Keratinocyte (primary cell): ENCODE measurements around the gene NLGN2. TPM values are rescaled to one million over a fixed set of nuclear protein-coding genes. Genes with fewer than 3 reads are reported as not detected.

Experiments
- DNase-seq: peaks from one replicate; pipeline ENCODE4 v3.0.0-alpha.2; 2011; ENCODE audit warnings: low read depth, missing footprints, low spot score
- FAIRE-seq: peaks from 2 replicates; lab custom pipeline; 2011; peaks lifted over from hg19 to GRCh38; lab: Jason Lieb, UNC
- H2AFZ ChIP-seq: 2 replicates; pipeline ENCODE4 v1.6.0; 2012; ENCODE audit warnings: low read length, control low read depth, inconsistent platforms; ENCODE audit not compliant: control insufficient read depth
- H3K27ac ChIP-seq: 2 replicates; pipeline ENCODE4 v1.5.1; 2011; ENCODE audit warnings: low read length; ENCODE audit not compliant: control insufficient read depth, insufficient read depth
- H3K27me3 ChIP-seq: 3 replicates; pipeline ENCODE4 v1.6.0; 2011; ENCODE audit warnings: low read length; ENCODE audit not compliant: control insufficient read depth, insufficient read depth; ENCODE audit errors: extremely low read depth
- H3K36me3 ChIP-seq, 2 experiments: 2 replicates in 1 of 2; 3 replicates in 1 of 2; pipeline ENCODE4 v1.5.1; 2011; ENCODE audit warnings: low read length in 2 of 2, mild to moderate bottlenecking in 1 of 2; ENCODE audit not compliant: control insufficient read depth in 2 of 2, insufficient read depth in 2 of 2; ENCODE audit errors: extremely low read depth in 1 of 2
- H3K4me1 ChIP-seq: 3 replicates; pipeline ENCODE4 v1.5.1; 2011; ENCODE audit warnings: low read length; ENCODE audit not compliant: control insufficient read depth, insufficient read depth; ENCODE audit errors: extremely low read depth
- H3K4me2 ChIP-seq: 3 replicates; pipeline ENCODE4 v1.6.0; 2011; ENCODE audit warnings: low read depth, low read length; ENCODE audit not compliant: control insufficient read depth, insufficient read depth; ENCODE audit errors: extremely low read depth
- H3K4me3 ChIP-seq, 3 experiments: fragments of 200-600 bp in 1 of 3; sonication (generic) in 1 of 3; 2 replicates in 2 of 3; 3 replicates in 1 of 3; pipeline ENCODE4 v1.5.1; 2011 to 2016; ENCODE audit warnings: low read length in 3 of 3, mild to moderate bottlenecking in 3 of 3, control low read depth in 2 of 3, inconsistent platforms in 1 of 3, low read depth in 1 of 3, mixed read lengths in 1 of 3, mixed run types in 1 of 3, moderate library complexity in 1 of 3; ENCODE audit not compliant: control insufficient read depth in 2 of 3, insufficient read depth in 2 of 3; ENCODE audit errors: extremely low read depth in 1 of 3
- H3K79me2 ChIP-seq: 2 replicates; pipeline ENCODE4 v1.6.0; 2012; ENCODE audit warnings: low read length; ENCODE audit not compliant: control insufficient read depth, insufficient read depth
- H3K9ac ChIP-seq: 3 replicates; pipeline ENCODE4 v1.6.0; 2011; ENCODE audit warnings: low read length; ENCODE audit not compliant: control insufficient read depth, insufficient read depth; ENCODE audit errors: extremely low read depth
- H3K9me1 ChIP-seq: 3 replicates; pipeline ENCODE4 v1.6.0; 2011; ENCODE audit warnings: low read length; ENCODE audit not compliant: control insufficient read depth, insufficient read depth; ENCODE audit errors: extremely low read depth
- H3K9me3 ChIP-seq: 2 replicates; pipeline ENCODE4 v1.5.1; 2012; ENCODE audit warnings: low read depth, low read length; ENCODE audit not compliant: control insufficient read depth
- H4K20me1 ChIP-seq: 3 replicates; pipeline ENCODE4 v1.6.0; 2011; ENCODE audit warnings: low read length; ENCODE audit not compliant: control insufficient read depth, insufficient read depth; ENCODE audit errors: extremely low read depth
- EZH2 ChIP-seq: IDR thresholded peaks from one replicate; pipeline ENCODE4 v1.6.1; 2012; ENCODE audit warnings: inconsistent platforms, mild to moderate bottlenecking, low read length, moderate library complexity
- dilution Hi-C: fragments of 300-500 bp; cut with MboI; formaldehyde crosslinking; loops from one replicate; pipeline ENCODE4 v1.7.0; 2020; ENCODE audit warnings: low sequenced_read_pairs; ENCODE audit not compliant: extremely low pct_ligation_motif_present
- polyA plus RNA-seq, 5 experiments: library from polyadenylated mRNA; depleted of rRNA in 3 of 5; stranded (reverse) in 3 of 5; stranded (forward) in 1 of 5; unstranded in 1 of 5; fragments of >200 nt; gene quantifications; 1 replicate in 1 of 5; 2 replicates in 3 of 5; 3 replicates in 1 of 5; pipeline versions ENCODE4 v1.2.1 to v1.2.3, GENCODE V29; 2011 to 2012; ENCODE audit warnings: missing spikeins in 2 of 5, low read depth in 1 of 5, low replicate concordance in 1 of 5
- TF ChIP-seq, protein P1 (sequence below), 3 experiments: IDR thresholded peaks in 1 of 3; conservative IDR thresholded peaks in 1 of 3; optimal IDR thresholded peaks in 1 of 3; 2 replicates in 2 of 3; 3 replicates in 1 of 3; pipeline versions ENCODE3 to v1.5.1; 2011; ENCODE audit warnings: low read length in 3 of 3, mild to moderate bottlenecking in 3 of 3, moderate library complexity in 2 of 3, control low read depth in 1 of 3, inconsistent platforms in 1 of 3; ENCODE audit not compliant: insufficient read depth in 2 of 3; ENCODE audit errors: extremely low read depth in 1 of 3

Gene NLGN2
- polyA plus RNA-seq, 1 donor (not counting 4 experiments of a cell fraction or from before 2014, with no cell fraction given) = 2.5 TPM

DNA sequence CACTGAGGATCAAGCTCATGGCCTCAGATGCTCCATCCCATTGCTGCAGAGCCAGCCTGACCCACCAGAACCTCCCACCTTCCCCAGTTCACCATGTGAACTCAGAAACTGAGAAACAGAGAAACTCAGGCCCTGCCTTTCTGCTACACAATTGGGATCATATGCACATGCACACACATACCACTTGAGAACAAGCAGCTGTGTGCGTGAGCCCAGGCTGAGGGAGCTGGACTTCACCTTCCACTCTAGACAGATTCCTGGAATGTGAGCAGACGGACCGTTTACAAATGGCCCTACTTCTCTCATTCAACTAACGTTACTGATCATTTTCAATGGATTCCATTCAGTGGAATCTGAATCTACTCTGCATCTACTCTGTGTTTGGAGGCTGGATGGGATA, 16.0 kb downstream of the NLGN2 start:
- Histone ChIP-seq H2AFZ (no peak overlapping the region), H3K9ac (no peak overlapping the region), H3K9me3 (no peaks in the 10 kb centered on the region), H3K9me1 (no peaks in the 10 kb centered on the region), H4K20me1 (no peaks in the 10 kb centered on the region), H3K4me3 (no peak overlapping the region), H3K79me2 (no peaks in the 10 kb centered on the region), H3K4me1 (no peaks in the 10 kb centered on the region), H3K27ac (no peak overlapping the region), H3K4me2 (no peak overlapping the region), H3K36me3 (no peaks in the 10 kb centered on the region), H3K27me3 (no peaks in the 10 kb centered on the region)
- no peak for FAIRE-seq
- no peak for TF ChIP-seq EZH2
- TF ChIP-seq, protein P1, sequence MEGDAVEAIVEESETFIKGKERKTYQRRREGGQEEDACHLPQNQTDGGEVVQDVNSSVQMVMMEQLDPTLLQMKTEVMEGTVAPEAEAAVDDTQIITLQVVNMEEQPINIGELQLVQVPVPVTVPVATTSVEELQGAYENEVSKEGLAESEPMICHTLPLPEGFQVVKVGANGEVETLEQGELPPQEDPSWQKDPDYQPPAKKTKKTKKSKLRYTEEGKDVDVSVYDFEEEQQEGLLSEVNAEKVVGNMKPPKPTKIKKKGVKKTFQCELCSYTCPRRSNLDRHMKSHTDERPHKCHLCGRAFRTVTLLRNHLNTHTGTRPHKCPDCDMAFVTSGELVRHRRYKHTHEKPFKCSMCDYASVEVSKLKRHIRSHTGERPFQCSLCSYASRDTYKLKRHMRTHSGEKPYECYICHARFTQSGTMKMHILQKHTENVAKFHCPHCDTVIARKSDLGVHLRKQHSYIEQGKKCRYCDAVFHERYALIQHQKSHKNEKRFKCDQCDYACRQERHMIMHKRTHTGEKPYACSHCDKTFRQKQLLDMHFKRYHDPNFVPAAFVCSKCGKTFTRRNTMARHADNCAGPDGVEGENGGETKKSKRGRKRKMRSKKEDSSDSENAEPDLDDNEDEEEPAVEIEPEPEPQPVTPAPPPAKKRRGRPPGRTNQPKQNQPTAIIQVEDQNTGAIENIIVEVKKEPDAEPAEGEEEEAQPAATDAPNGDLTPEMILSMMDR (optimal IDR thresholded peaks at IDR 0.05 in 1 of 3, IDR thresholded peaks at IDR 0.05 in 1 of 3, conservative IDR thresholded peaks at IDR 0.05 in 1 of 3; ENCODE audit: extremely low read depth in 1 of 3, insufficient read depth in 2 of 3, low read length in 3 of 3) = no peak
- DNase-seq = no peak
- dilution Hi-C loops = no loop called here

DNA sequence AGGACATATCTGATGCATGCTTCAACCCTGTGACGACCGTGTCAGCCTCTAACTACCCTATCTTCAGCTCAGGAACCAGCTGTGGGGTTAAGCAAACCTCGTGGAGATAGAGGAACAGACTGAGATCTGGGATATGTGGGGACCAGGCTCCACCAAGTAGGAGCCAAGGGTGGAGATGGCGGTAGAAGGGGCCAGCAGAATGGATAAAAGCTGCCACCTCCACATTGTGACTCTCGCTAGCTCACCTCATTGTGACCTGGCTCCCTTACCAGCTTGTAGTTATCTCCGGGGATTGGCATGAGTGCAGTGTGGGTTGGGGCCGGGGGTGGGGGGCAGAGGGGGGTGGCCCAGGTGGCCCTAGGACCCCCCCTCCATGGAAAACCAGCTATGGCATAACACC, 17.7 kb downstream of the NLGN2 start, which contains the start of gene SPEM2:
TSS of gene SPEM2 (plus strand) at position 301 of the 400 bp plus-strand sequence. CDS start at position 374, 73 bp downstream.
- TF ChIP-seq EZH2 = no peak
- TF ChIP-seq, protein P1 (optimal IDR thresholded peaks at IDR 0.05 in 1 of 3, IDR thresholded peaks at IDR 0.05 in 1 of 3, conservative IDR thresholded peaks at IDR 0.05 in 1 of 3; ENCODE audit: extremely low read depth in 1 of 3, insufficient read depth in 2 of 3, low read length in 3 of 3) = no peak
- no peak for DNase-seq
- Histone ChIP-seq H3K9me3 (no peaks in the 10 kb centered on the region), H4K20me1 (no peaks in the 10 kb centered on the region), H3K27ac (no peak within 1 kb of the TSS), H3K79me2 (no peaks in the 10 kb centered on the region), H3K36me3 (no peaks in the 10 kb centered on the region), H3K4me1 (no peaks in the 10 kb centered on the region), H3K9ac (no peak within 1 kb of the TSS), H3K9me1 (no peaks in the 10 kb centered on the region), H3K4me2 (no peak within 1 kb of the TSS), H2AFZ (no peak within 1 kb of the TSS), H3K4me3 (no peak within 1 kb of the TSS), H3K27me3 (no peaks in the 10 kb centered on the region)
- dilution Hi-C loops = no loop called here
- FAIRE-seq = no peak
